Activated CD4-positive, alpha-beta T cell treated with anti-CD3 and anti-CD28 coated beads, Interleukin-2, Interleukin-4, amounts not matched to agents 100 ng/mL and 50 ng/mL, durations not matched to agents 16 hours and 8 hours (primary cell): Measurements from ENCODE around the gene GARIN1A.
"Not testable (repeated sequence)": the region's sequence is repeated elsewhere in the genome, so short reads cannot be mapped to it uniquely, and the experiment has no call there.

ENCODE experiments used
- DNase-seq: peaks from one replicate; pipeline ENCODE4 v3.0.0-alpha.2; 2020; ENCODE audit warnings: low spot score

The GARIN1A gene

GRCh38 chr7:128671992-128672391 lies at the start of gene GARIN1A:
TSS of gene GARIN1A (plus strand) at chr7:128672292. CDS start at chr7:128672398, 106 bp downstream.
- DNase-seq: no peak

GRCh38 chr7:128627124-128627523 lies 45.0 kb upstream of the GARIN1A start:
- DNase-seq: not testable (repeated sequence)

DNA sequence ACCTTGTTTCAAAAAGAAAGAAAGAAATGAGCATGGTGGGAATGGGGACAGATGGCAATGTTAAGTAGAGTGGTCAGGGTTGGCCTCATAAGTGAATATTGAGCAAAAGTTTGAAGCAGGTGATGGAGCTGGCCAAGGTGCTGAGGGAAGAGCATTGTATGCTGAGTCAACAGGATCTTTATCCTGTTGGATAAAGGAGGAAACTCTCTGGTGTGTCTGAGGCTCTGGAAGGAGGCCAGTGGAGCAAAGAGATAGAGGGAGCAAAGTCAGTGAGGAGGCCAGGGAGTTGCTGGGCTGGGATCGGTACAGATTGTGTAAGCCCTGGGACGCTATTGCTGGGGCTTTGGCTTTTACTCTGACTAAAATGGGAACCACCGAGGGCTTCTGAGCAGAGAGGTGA lies 38.2 kb upstream of the GARIN1A start:
- not testable (repeated sequence) for DNase-seq

DNA sequence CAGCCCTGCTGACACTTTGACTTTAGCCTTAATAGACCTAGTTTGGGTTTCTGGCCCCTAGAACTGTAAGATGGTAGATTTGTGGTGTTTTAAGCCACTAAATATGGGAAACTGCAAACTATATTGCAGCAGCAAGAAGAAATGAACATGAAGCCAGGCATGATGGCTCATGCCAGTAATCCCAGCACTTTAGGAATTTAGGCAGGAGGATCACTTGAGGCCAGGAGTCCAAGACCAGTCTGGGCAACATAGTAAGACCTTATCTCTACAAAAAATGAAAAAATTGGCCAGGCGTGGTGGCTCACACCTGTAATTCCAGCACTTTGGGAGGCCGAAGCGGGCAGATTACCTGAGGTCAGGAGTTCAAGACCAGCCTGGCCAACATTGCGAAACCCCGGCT lies 26.9 kb upstream of the GARIN1A start:
- not testable (repeated sequence) for DNase-seq

GRCh38 chr7:128645844-128646243 lies 26.2 kb upstream of the GARIN1A start:
- DNase-seq: not testable (repeated sequence)

GRCh38 chr7:128646877-128647276 lies 25.2 kb upstream of the GARIN1A start:
- not testable (repeated sequence) for DNase-seq

DNA sequence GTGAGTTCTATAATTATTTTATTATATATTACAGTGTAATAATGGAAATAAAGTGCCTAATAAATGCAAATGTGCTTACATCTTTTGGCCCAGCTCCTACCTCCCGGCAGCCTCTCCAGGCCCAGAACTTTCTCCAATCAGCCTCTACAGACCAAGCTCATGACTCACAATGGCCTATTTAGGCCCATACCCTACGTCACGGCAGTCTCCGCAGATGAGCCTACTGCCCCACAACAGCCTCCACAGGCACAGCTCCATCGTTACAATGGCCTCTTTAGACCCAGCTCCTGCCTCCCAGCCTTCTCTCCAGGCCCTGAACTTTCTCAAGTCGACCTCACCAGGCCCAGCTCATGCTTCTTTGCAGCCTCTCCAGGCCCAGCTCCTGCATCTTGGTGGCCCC lies 21.0 kb upstream of the GARIN1A start:
- not testable (repeated sequence) for DNase-seq

DNA sequence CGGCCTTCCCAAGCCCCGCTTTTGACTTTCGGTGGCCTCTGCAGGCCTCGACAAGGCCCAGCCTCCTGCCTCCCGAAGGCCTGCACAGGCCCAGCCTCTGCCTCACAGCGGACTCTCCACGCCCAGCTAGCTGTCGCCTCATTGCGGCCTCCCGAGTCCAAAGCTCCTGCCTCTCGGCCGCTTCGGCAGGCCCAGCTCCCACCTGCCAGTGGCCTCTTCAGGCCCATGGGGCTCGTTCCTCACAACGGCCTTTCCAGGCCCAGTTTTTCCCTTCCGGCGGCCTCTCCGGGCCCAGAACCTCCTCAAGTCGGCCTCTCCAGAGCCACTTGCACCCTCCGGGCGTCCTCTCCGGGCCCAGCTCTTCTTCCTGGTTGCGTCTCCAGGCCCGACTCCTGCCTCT lies 19.5 kb upstream of the GARIN1A start:
- not testable (repeated sequence) for DNase-seq

DNA sequence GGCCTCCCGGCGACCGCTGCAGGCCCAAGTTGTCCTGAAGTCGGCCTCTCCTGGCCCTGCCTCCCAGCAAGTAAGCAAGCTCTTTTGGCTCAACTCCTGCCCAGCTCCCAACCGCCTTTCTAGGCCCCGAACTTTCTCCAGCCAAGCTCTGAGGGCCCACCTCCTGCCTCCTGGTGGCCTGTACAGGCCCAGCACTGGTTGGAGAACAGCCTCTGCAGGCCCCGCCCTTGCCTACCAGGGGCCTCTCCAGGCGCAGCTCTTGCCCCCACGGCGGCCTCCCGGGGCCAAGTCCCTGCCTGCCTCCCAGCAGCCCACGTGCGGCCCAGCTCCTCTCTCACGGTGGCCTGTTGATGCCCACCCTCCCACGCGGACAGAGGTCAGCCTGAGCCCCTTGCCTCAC lies 18.9 kb upstream of the GARIN1A start:
- DNase-seq: not testable (repeated sequence)

GRCh38 chr7:128654080-128654479 lies 18.0 kb upstream of the GARIN1A start:
- not testable (repeated sequence) for DNase-seq

GRCh38 chr7:128654501-128654900 lies 17.6 kb upstream of the GARIN1A start:
- DNase-seq: not testable (repeated sequence)

DNA sequence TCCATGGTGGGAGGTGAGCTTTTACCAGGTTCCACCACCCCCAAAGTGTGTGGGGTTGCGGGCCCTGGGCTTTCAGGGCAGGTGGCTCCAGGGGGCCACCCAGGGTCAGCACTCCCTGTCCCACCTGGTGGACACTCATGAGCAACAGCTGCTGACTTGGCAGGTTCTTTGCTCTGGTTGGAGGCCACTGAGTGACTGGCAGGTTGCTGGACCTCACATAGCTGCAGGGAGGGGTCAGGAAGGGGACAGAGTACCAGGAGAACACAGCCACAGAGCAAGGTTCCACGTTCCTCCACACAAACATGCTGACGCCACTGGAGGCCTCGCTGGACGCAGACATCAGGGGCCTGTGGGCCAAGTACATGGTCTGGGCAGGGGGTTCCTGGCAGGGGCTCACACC lies 13.7 kb upstream of the GARIN1A start:
- DNase-seq: not testable (repeated sequence)

GRCh38 chr7:128660596-128660995 lies 11.5 kb upstream of the GARIN1A start:
- DNase-seq: no peak

- DNase-seq: no peak
Observed at GRCh38 chr7:128661446-128661845, 10.6 kb upstream of the GARIN1A start.

DNA sequence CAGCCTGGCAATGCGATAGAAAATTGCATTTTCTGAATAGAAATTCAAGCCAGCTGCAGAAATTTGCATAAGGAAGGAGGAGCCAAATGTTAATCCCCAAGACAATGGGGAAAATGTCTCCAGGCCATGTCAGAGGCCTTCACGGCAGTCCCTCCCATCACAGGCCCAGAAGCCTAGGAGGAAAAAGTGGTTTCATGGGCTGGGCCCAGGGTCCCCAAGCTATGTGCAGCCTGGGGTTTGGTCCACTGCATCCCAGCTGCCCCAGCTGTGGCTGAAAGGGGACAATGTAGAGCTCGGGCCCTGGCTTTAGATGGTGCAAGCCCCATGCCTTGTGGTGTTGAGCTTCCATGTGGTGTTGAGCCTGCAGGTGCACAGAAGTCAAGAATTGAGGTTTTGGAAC lies 10.0 kb upstream of the GARIN1A start:
- no peak for DNase-seq

GRCh38 chr7:128663223-128663622 lies 8.9 kb upstream of the GARIN1A start:
- DNase-seq: not testable (repeated sequence)

- DNase-seq: no peak
Observed at GRCh38 chr7:128665057-128665456, 7.0 kb upstream of the GARIN1A start.

DNA sequence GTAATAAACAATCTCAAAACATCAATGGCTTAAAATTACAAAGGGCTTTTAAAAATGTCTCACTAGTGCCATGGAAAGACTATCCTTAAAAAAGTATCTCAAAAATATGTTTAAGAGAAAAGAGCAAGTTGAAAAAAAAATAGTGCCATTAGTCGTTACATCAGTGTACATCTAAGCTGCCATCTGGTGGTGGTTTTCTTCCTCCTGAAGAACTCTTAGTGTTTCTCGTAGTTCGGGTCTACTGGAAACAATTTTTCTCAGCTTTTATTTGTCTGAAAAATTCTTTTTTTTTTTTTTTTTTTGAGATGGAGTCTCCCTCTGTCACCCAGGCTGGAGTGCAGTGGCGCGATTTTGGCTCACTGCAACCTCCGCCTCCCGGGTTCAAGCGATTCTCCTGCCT lies 5.9 kb upstream of the GARIN1A start:
- DNase-seq: no peak

DNA sequence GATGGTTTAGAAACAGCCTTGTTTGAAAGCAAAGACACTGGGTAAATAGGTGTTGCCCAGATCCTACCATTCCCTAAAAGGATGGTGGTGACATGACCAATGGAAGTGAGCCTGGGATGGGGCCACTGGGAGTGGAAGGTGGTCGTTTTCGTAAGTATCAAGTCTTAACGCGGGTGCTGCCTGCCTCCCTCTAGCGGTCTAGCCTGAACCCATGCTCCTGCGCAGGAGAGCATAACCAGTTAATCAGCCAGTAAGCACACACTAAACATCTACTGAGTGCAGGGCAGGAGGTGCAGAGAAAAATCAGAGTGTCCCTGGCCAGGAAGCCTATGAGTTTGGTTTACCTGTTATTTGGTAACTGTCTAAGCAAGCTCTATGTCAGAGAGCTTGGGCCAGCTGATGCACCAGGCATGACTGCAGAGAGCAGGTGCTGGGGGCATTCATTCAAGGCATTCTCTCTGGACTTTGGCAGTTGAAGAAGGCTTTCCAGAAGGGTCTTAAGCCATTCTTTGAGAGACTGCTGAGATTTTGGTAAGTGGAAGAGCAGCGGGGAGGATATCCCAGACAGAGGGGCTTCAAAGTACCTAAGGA lies 930 bp downstream of the GARIN1A start:
- DNase-seq: peak; percentile 14

DNA sequence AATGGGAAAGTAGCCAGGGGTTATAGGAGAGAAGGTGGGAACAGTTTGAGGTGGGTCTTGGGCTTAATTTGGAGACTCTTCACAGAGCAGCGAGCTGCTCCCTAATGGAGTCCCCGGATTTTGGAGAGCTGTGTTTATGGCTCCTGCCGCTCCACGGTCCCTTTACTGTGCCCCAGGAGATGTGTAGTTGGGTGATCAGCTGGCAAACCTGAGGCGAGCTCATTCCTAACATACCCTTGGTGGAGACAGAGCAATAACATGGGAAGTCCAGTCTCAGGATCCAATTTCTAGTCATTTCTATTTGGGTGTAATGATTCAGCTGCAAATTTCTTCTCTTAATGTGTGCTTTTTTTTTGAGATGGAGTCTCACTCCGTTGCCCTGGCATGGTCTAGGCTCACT lies 1.5 kb downstream of the GARIN1A start:
- no peak for DNase-seq

DNA sequence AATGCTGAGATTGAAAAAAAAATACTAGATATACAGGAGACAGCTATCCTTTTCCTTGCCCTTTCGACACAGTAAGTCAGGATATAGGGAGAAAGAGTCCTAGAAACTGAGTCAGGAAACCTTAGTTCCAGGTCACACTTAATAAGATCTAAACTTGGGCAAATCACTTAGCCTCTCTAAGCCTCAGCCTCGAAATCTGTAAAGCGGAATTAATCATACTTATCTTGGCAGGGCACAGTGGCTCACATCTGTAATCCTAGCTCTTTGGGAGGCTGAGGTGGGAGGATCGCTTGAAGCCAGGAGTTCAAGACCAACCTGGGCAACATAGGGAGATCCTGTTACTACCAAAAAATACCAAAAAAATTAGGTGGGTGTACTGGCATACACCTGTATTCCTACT lies 4.6 kb downstream of the GARIN1A start:
- no peak for DNase-seq

GRCh38 chr7:128679920-128680319 lies 7.8 kb downstream of the GARIN1A start:
- no peak for DNase-seq

- DNase-seq: no peak
Observed at GRCh38 chr7:128681794-128682537, 9.9 kb downstream of the GARIN1A start.

- not testable (repeated sequence) for DNase-seq
Observed at GRCh38 chr7:128683270-128683669, 11.2 kb downstream of the GARIN1A start.
